ENCODE data around the gene TPPP3. TPM values are rescaled to one million over a fixed set of nuclear protein-coding genes. Genes with fewer than 3 reads are reported as not detected.

Gene TPPP3
- polyA plus RNA-seq, 1 of the 3 experiments (the other 2 are of a cell fraction), result 33.5 TPM

- no peak for TF ChIP-seq MEF2A (IDR thresholded peaks at IDR 0.05; ENCODE audit: borderline replicate concordance, low read depth)
Observed at GRCh38 chr16:67403976-67404555, 10.8 kb upstream of the TPPP3 start (continued).

GRCh38 chr16:67400901-67401300 lies 7.6 kb upstream of the TPPP3 start:
- Histone ChIP-seq H3K27me3 (ENCODE audit: insufficient read depth) (no peaks in the 10 kb centered on the region), H3F3A (replicated peaks; ENCODE audit: insufficient read depth) (peaks cover 10% of the 10 kb centered on the region), H3K9me3 (no peaks in the 10 kb centered on the region), H2AFZ (ENCODE audit: low read depth) (no peak overlapping the region), H4K20me1 (ENCODE audit: insufficient read depth) (no peaks in the 10 kb centered on the region), H3K4me1 (ENCODE audit: control insufficient read depth in 1 of 2, insufficient read depth in 2 of 2, low read depth in 1 of 2, low read length in 1 of 2) (peaks cover 10 to 36% of the 10 kb centered on the region in 2 experiments; a peak in 3 of 4 replicates), H3K9me2 (no peaks in the 10 kb centered on the region), H3K9ac (no peak overlapping the region), H3K79me2 (ENCODE audit: insufficient read depth) (no peaks in the 10 kb centered on the region; the same call in 1 of the 2 replicates), H3K4me2 (no peak overlapping the region), H3K27ac (ENCODE audit: low read depth in 2 of 2, low read length in 1 of 2) (peak overlapping the region in 1 of 2 experiments; percentile 76; a peak in 2 of 4 replicates), H3K4me3 (ENCODE audit: low read depth in 2 of 2, low read length in 1 of 2) (no peak overlapping the region), H3K36me3 (replicated peaks in 1 of 2; ENCODE audit: control insufficient read depth in 1 of 2, insufficient read depth in 2 of 2, low read length in 1 of 2) (peaks cover 0 to 6% of the 10 kb centered on the region in 2 experiments)
- WGBS (ENCODE audit: low lambda C conversion rate), result 93% methylated on average over 6 of the region's 14 CpGs
- ChIA-PET CTCF (interaction anchor here (0.9 to 1.5 kb wide), 2 partner anchors 12 to 46 kb away, joined by 3 to 6 read pairs; no protein-coding TSS in a partner anchor), POLR2A (no interaction called here)
- DNase-seq, result no peak
- TF ChIP-seq PBX3 (IDR thresholded peaks at IDR 0.05) (no peak), REST (IDR thresholded peaks at IDR 0.05; ENCODE audit: low read depth, low read length) (no peak), JUND (IDR thresholded peaks at IDR 0.05) (no peak), FOSL2 (IDR thresholded peaks at IDR 0.05; ENCODE audit: borderline replicate concordance, low read depth) (no peak), RAD21 (IDR thresholded peaks at IDR 0.05; ENCODE audit: low read length) (no peak), ELF1 (IDR thresholded peaks at IDR 0.05) (no peak), EP300 (IDR thresholded peaks at IDR 0.05; ENCODE audit: borderline replicate concordance in 1 of 2, low read depth in 1 of 2, low read length in 1 of 2) (no peak), SIN3A (IDR thresholded peaks at IDR 0.05; ENCODE audit: borderline replicate concordance, low read depth, low read length) (no peak), RXRA (IDR thresholded peaks at IDR 0.05; ENCODE audit: borderline replicate concordance, low read depth) (no peak), NFIC (IDR thresholded peaks at IDR 0.05; ENCODE audit: borderline replicate concordance) (no peak), ZBTB33 (IDR thresholded peaks at IDR 0.05; ENCODE audit: borderline replicate concordance, low read depth) (no peak), CHD2 (IDR thresholded peaks at IDR 0.05; ENCODE audit: low read length, partially characterized antibody) (no peak), USF2 (IDR thresholded peaks at IDR 0.05; ENCODE audit: borderline replicate concordance, low read depth, low read length) (no peak), MEF2A (IDR thresholded peaks at IDR 0.05; ENCODE audit: borderline replicate concordance, low read depth) (no peak), FOXM1 (IDR thresholded peaks at IDR 0.05; ENCODE audit: low read depth) (no peak), GABPA (IDR thresholded peaks at IDR 0.05; ENCODE audit: low read depth) (no peak), FOXJ3 (CRISPR knock-in tag; IDR thresholded peaks at IDR 0.05) (no peak), TAF1 (IDR thresholded peaks at IDR 0.05; ENCODE audit: borderline replicate concordance, low read depth, low read length) (no peak)
